GM23338 (cell line): ENCODE data around the gene PPP1R10.

Experiments used
- CREB1 ChIP-seq: fragments of 250-450 bp; sonication (Bioruptor Pico); IDR thresholded peaks from 2 replicates; pipeline ENCODE4 v1.5.0; 2020; ENCODE audit warnings: low read depth, mild to moderate bottlenecking, moderate library complexity
- EZH2 ChIP-seq: fragments of 200-600 bp; sonication (generic); IDR thresholded peaks from one replicate; pipeline ENCODE4 v1.8.0; 2017; ENCODE audit warnings: antibody characterized with exemption, mild to moderate bottlenecking, low read depth; ENCODE audit not compliant: unreplicated experiment
- EZH2phosphoT487 ChIP-seq: fragments of 200-600 bp; sonication (generic); IDR thresholded peaks from one replicate; pipeline ENCODE4 v1.8.1; 2018; ENCODE audit warnings: antibody characterized with exemption; ENCODE audit not compliant: unreplicated experiment
- JUNB ChIP-seq: IDR thresholded peaks from one replicate; pipeline ENCODE4 v1.6.1; 2016; ENCODE audit warnings: antibody characterized with exemption; ENCODE audit not compliant: unreplicated experiment
- POLR2AphosphoS5 ChIP-seq: IDR thresholded peaks from 2 replicates; pipeline ENCODE4 v1.6.1; 2016; ENCODE audit warnings: antibody characterized with exemption, low read depth
- ZNF114 ChIP-seq: fragments of 250-450 bp; sonication (Bioruptor Pico); IDR thresholded peaks from 2 replicates; pipeline ENCODE4 v1.5.0; 2020; ENCODE audit warnings: mild to moderate bottlenecking, moderate library complexity
- ZNF331 ChIP-seq: fragments of 250-450 bp; sonication (Bioruptor Pico); IDR thresholded peaks from 2 replicates; pipeline ENCODE4 v1.5.0; 2020; ENCODE audit warnings: low read depth, mild to moderate bottlenecking, moderate library complexity
- TF ChIP-seq, protein P1 (sequence below), 2 experiments: fragments of 200-600 bp in 1 of 2; sonication (generic) in 1 of 2; conservative IDR thresholded peaks; 2 replicates each; pipeline versions ENCODE4 v1.5.1 to v1.6.1; 2016 to 2017; ENCODE audit warnings: antibody characterized with exemption in 2 of 2, low read depth in 2 of 2, mild to moderate bottlenecking in 2 of 2, moderate library complexity in 1 of 2
- TF ChIP-seq, protein P2 (sequence below): IDR thresholded peaks from one replicate; pipeline ENCODE4 v1.6.1; 2018; ENCODE audit warnings: antibody characterized with exemption; ENCODE audit not compliant: unreplicated experiment
- TF ChIP-seq, protein P3 (sequence below): fragments of 250-450 bp; sonication (Bioruptor Pico); IDR thresholded peaks from 2 replicates; pipeline ENCODE4 v1.5.0; 2020; ENCODE audit warnings: mild to moderate bottlenecking, moderate library complexity

DNA sequence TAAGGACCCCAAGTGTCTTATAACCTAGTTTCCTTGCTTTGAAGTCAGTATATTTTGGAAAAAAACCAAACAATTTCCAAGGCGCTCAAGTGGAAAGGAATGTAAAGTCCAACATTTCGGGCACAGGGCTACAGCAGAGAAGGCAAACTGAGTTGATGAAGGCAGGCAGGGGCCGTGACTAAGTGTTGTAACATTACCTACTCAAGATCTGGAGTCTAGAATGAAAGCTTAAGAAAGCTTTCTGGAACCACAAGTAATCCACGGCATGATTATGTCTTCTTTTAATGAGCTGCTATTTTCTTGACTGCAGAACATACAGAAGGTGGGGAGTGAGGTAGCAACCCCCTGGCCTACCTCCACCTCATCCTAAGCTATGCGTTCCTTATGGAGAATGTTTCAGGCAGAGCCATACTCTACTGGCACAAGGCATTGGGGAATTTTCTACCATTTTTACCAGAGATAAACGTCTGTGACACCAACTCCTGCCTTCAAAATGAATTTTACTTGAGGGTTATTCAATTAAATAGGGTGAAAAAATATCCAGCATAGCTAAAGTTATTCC lies 4.3 kb downstream of the PPP1R10 start:
- TF ChIP-seq, protein P1, sequence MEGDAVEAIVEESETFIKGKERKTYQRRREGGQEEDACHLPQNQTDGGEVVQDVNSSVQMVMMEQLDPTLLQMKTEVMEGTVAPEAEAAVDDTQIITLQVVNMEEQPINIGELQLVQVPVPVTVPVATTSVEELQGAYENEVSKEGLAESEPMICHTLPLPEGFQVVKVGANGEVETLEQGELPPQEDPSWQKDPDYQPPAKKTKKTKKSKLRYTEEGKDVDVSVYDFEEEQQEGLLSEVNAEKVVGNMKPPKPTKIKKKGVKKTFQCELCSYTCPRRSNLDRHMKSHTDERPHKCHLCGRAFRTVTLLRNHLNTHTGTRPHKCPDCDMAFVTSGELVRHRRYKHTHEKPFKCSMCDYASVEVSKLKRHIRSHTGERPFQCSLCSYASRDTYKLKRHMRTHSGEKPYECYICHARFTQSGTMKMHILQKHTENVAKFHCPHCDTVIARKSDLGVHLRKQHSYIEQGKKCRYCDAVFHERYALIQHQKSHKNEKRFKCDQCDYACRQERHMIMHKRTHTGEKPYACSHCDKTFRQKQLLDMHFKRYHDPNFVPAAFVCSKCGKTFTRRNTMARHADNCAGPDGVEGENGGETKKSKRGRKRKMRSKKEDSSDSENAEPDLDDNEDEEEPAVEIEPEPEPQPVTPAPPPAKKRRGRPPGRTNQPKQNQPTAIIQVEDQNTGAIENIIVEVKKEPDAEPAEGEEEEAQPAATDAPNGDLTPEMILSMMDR (conservative IDR thresholded peaks at IDR 0.05; ENCODE audit: low read depth in 2 of 2) = no peak
- TF ChIP-seq EZH2 (no peak), POLR2AphosphoS5 (peak; percentile 35; the same call in 1 of the 2 replicates), ZNF114 (CRISPR knock-in tag) (no peak), JUNB (no peak), EZH2phosphoT487 (no peak), ZNF331 (no peak), CREB1 (CRISPR knock-in tag) (no peak)
- TF ChIP-seq, protein P2, sequence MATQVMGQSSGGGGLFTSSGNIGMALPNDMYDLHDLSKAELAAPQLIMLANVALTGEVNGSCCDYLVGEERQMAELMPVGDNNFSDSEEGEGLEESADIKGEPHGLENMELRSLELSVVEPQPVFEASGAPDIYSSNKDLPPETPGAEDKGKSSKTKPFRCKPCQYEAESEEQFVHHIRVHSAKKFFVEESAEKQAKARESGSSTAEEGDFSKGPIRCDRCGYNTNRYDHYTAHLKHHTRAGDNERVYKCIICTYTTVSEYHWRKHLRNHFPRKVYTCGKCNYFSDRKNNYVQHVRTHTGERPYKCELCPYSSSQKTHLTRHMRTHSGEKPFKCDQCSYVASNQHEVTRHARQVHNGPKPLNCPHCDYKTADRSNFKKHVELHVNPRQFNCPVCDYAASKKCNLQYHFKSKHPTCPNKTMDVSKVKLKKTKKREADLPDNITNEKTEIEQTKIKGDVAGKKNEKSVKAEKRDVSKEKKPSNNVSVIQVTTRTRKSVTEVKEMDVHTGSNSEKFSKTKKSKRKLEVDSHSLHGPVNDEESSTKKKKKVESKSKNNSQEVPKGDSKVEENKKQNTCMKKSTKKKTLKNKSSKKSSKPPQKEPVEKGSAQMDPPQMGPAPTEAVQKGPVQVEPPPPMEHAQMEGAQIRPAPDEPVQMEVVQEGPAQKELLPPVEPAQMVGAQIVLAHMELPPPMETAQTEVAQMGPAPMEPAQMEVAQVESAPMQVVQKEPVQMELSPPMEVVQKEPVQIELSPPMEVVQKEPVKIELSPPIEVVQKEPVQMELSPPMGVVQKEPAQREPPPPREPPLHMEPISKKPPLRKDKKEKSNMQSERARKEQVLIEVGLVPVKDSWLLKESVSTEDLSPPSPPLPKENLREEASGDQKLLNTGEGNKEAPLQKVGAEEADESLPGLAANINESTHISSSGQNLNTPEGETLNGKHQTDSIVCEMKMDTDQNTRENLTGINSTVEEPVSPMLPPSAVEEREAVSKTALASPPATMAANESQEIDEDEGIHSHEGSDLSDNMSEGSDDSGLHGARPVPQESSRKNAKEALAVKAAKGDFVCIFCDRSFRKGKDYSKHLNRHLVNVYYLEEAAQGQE = no peak
- TF ChIP-seq, protein P3, sequence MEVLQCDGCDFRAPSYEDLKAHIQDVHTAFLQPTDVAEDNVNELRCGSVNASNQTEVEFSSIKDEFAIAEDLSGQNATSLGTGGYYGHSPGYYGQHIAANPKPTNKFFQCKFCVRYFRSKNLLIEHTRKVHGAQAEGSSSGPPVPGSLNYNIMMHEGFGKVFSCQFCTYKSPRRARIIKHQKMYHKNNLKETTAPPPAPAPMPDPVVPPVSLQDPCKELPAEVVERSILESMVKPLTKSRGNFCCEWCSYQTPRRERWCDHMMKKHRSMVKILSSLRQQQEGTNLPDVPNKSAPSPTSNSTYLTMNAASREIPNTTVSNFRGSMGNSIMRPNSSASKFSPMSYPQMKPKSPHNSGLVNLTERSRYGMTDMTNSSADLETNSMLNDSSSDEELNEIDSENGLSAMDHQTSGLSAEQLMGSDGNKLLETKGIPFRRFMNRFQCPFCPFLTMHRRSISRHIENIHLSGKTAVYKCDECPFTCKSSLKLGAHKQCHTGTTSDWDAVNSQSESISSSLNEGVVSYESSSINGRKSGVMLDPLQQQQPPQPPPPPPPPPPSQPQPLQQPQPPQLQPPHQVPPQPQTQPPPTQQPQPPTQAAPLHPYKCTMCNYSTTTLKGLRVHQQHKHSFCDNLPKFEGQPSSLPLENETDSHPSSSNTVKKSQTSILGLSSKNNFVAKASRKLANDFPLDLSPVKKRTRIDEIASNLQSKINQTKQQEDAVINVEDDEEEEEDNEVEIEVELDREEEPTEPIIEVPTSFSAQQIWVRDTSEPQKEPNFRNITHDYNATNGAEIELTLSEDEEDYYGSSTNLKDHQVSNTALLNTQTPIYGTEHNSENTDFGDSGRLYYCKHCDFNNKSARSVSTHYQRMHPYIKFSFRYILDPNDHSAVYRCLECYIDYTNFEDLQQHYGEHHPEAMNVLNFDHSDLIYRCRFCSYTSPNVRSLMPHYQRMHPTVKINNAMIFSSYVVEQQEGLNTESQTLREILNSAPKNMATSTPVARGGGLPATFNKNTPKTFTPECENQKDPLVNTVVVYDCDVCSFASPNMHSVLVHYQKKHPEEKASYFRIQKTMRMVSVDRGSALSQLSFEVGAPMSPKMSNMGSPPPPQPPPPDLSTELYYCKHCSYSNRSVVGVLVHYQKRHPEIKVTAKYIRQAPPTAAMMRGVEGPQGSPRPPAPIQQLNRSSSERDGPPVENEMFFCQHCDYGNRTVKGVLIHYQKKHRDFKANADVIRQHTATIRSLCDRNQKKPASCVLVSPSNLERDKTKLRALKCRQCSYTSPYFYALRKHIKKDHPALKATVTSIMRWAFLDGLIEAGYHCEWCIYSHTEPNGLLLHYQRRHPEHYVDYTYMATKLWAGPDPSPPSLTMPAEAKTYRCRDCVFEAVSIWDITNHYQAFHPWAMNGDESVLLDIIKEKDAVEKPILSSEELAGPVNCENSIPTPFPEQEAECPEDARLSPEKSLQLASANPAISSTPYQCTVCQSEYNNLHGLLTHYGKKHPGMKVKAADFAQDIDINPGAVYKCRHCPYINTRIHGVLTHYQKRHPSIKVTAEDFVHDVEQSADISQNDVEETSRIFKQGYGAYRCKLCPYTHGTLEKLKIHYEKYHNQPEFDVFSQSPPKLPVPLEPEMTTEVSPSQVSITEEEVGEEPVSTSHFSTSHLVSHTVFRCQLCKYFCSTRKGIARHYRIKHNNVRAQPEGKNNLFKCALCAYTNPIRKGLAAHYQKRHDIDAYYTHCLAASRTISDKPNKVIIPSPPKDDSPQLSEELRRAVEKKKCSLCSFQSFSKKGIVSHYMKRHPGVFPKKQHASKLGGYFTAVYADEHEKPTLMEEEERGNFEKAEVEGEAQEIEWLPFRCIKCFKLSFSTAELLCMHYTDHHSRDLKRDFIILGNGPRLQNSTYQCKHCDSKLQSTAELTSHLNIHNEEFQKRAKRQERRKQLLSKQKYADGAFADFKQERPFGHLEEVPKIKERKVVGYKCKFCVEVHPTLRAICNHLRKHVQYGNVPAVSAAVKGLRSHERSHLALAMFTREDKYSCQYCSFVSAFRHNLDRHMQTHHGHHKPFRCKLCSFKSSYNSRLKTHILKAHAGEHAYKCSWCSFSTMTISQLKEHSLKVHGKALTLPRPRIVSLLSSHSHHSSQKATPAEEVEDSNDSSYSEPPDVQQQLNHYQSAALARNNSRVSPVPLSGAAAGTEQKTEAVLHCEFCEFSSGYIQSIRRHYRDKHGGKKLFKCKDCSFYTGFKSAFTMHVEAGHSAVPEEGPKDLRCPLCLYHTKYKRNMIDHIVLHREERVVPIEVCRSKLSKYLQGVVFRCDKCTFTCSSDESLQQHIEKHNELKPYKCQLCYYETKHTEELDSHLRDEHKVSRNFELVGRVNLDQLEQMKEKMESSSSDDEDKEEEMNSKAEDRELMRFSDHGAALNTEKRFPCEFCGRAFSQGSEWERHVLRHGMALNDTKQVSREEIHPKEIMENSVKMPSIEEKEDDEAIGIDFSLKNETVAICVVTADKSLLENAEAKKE (CRISPR knock-in tag) = no peak
